ENCODE data around the gene PRSS2.
"Not testable (repeated sequence)": the region's sequence is repeated elsewhere in the genome, so short reads cannot be mapped to it uniquely, and the experiment has no call there.

The PRSS2 gene

DNA sequence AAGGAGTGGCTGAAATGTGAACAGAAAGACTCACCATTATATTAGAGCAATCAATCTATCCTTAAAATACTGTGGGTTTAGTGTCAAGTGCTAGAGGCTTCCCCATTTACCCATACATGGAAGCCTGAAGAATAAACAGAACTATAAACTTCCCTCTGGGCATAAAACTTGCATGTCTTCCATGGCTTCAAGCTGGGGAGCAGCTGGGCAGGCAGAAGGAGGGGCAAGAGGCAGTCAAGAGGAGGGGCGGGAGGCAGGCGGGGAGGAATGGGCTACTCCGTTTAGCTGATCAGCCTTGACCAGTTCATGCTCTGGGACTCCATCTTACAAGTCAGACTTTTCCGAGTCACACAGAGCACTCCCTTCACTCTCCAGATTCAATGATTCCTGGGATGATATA, 25.0 kb upstream of the PRSS2 start:
- H3K27me3 ChIP-seq (ENCODE audit: low read depth, low read length): peaks cover 23% of the 10 kb centered on the region
- no peaks in the 10 kb centered on the region for H3K9me3 ChIP-seq (ENCODE audit: insufficient read depth, low read length)
- H3K9ac ChIP-seq (ENCODE audit: low read length): no peak overlapping the region
- TF ChIP-seq, protein P1, sequence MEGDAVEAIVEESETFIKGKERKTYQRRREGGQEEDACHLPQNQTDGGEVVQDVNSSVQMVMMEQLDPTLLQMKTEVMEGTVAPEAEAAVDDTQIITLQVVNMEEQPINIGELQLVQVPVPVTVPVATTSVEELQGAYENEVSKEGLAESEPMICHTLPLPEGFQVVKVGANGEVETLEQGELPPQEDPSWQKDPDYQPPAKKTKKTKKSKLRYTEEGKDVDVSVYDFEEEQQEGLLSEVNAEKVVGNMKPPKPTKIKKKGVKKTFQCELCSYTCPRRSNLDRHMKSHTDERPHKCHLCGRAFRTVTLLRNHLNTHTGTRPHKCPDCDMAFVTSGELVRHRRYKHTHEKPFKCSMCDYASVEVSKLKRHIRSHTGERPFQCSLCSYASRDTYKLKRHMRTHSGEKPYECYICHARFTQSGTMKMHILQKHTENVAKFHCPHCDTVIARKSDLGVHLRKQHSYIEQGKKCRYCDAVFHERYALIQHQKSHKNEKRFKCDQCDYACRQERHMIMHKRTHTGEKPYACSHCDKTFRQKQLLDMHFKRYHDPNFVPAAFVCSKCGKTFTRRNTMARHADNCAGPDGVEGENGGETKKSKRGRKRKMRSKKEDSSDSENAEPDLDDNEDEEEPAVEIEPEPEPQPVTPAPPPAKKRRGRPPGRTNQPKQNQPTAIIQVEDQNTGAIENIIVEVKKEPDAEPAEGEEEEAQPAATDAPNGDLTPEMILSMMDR (IDR thresholded peaks at IDR 0.05; ENCODE audit: low read depth, low read length): no peak
- TF ChIP-seq EZH2phosphoT487 (IDR thresholded peaks at IDR 0.05; ENCODE audit: low read depth): no peak
- no peak overlapping the region for H3K4me3 ChIP-seq (ENCODE audit: low read length)
- no peak overlapping the region for H3K4me2 ChIP-seq (ENCODE audit: low read length)
- no peak overlapping the region for H2AFZ ChIP-seq (ENCODE audit: low read depth, low read length)
- no peaks in the 10 kb centered on the region for H3K4me1 ChIP-seq (ENCODE audit: low read length)
- no peak overlapping the region for H3K27ac ChIP-seq (ENCODE audit: low read length)
- no peaks in the 10 kb centered on the region for H3K79me2 ChIP-seq (ENCODE audit: low read length)
- no peaks in the 10 kb centered on the region for H4K20me1 ChIP-seq (ENCODE audit: insufficient read depth, low read length)
- no peaks in the 10 kb centered on the region for H3K36me3 ChIP-seq (replicated peaks; ENCODE audit: low read depth, low read length)

DNA sequence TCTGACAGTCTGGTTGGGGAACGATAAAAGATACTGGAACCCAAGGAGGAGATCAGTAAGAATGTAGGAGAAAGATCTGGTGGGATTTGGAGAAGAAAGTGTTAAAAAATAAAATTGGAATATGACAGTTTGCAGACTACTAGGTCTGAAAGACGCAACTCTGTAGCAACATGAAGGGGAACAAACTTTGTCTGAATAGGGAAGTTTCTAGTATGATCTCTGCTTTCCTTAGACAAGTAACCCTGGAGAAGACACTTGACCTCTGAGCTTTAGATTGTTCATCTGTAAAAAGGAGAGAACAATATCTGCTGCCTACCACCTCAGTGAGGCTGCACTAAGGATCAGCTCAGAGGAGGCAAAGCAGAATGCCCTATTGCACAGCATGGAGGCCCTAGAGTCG, 24.5 kb upstream of the PRSS2 start:
- no peak overlapping the region for H3K9ac ChIP-seq (ENCODE audit: low read length)
- peaks cover 19% of the 10 kb centered on the region for H3K27me3 ChIP-seq (ENCODE audit: low read depth, low read length)
- no peaks in the 10 kb centered on the region for H4K20me1 ChIP-seq (ENCODE audit: insufficient read depth, low read length)
- no peak overlapping the region for H2AFZ ChIP-seq (ENCODE audit: low read depth, low read length)
- no peak overlapping the region for H3K4me2 ChIP-seq (ENCODE audit: low read length)
- no peak overlapping the region for H3K4me3 ChIP-seq (ENCODE audit: low read length)
- H3K36me3 ChIP-seq (replicated peaks; ENCODE audit: low read depth, low read length): no peaks in the 10 kb centered on the region
- no peak overlapping the region for H3K27ac ChIP-seq (ENCODE audit: low read length)
- no peaks in the 10 kb centered on the region for H3K4me1 ChIP-seq (ENCODE audit: low read length)
- H3K9me3 ChIP-seq (ENCODE audit: insufficient read depth, low read length): no peaks in the 10 kb centered on the region
- no peaks in the 10 kb centered on the region for H3K79me2 ChIP-seq (ENCODE audit: low read length)
- TF ChIP-seq EZH2phosphoT487 (IDR thresholded peaks at IDR 0.05; ENCODE audit: low read depth): no peak
- TF ChIP-seq, protein P1 (IDR thresholded peaks at IDR 0.05; ENCODE audit: low read depth, low read length): no peak

DNA sequence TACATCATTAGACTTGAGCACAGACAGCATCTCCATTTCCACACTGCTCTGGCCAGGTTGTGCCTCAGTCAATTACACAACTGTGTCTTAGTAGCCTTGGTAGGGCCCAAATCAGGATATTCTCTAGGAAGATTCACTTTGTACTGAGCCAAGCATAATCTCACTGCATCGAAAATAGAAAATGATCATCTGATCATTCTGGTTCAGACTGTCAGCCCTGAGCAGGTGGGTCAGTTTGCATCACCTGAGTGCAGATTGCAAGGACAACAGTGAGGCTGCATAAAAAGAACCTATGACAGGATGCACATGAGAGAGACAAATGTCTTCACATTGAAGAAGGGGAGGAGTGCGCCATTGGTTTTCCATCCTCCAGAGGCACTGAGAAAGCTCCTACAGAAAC, 22.4 kb upstream of the PRSS2 start:
- not testable (repeated sequence) for H3K27ac ChIP-seq (ENCODE audit: low read length); H3K9me3 ChIP-seq (ENCODE audit: insufficient read depth, low read length); H3K9ac ChIP-seq (ENCODE audit: low read length); H3K36me3 ChIP-seq (replicated peaks; ENCODE audit: low read depth, low read length); H3K4me3 ChIP-seq (ENCODE audit: low read length); H3K4me2 ChIP-seq (ENCODE audit: low read length); H2AFZ ChIP-seq (ENCODE audit: low read depth, low read length); H4K20me1 ChIP-seq (ENCODE audit: insufficient read depth, low read length); H3K4me1 ChIP-seq (ENCODE audit: low read length); H3K79me2 ChIP-seq (ENCODE audit: low read length)
- peaks cover 26% of the 10 kb centered on the region for H3K27me3 ChIP-seq (ENCODE audit: low read depth, low read length)

DNA sequence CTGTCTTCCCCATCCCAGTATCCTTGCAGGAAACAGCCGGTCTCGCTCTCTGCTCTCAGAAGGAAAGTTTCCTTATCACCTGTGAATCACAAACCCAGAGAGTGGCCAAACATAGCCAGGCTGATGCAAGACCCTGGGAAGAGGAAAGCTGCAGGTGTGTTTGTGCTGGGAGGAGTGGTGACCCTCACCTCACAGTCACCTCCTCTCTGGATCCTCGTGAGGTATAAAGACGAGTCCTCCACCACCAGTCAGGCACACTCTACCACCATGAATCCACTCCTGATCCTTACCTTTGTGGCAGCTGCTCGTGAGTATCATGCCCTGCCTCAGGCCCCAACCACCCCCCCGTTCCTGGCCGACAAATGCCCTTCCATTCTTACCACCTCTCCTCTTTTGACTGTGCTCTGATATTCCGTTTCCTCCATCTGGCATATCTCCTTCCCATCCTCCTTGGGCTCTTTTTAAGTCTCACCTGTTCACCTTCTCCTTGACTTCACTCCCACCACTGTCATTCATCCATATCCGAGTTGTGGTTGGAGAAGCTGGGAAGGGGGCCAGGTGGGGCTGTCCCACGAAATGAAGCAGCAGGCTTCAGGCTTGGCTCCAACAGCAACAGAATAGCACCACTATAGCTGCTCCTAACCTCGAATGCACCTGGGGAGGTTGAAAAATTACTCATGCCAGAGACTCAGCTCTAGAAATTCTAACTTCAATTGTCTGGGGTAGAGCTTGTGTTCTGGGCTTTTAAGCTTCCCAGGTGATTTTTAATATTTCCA, 21.4 kb upstream of the PRSS2 start, which contains the start of gene PRSS1:
Gene PRSS1 (plus strand): TSS at position 255 of the 776 bp plus-strand sequence. CDS start 13 bp downstream, at position 268.
- Histone ChIP-seq H3K4me2 (ENCODE audit: low read length) (no peak within 1 kb of the TSS), H3K4me1 (ENCODE audit: low read length) (no peaks in the 10 kb centered on the region), H3K36me3 (replicated peaks; ENCODE audit: low read depth, low read length) (no peaks in the 10 kb centered on the region), H3K4me3 (ENCODE audit: low read length) (no peak within 1 kb of the TSS), H3K79me2 (ENCODE audit: low read length) (no peaks in the 10 kb centered on the region), H2AFZ (ENCODE audit: low read depth, low read length) (no peak within 1 kb of the TSS), H3K9me3 (ENCODE audit: insufficient read depth, low read length) (no peaks in the 10 kb centered on the region), H4K20me1 (ENCODE audit: insufficient read depth, low read length) (no peaks in the 10 kb centered on the region), H3K27ac (ENCODE audit: low read length) (no peak within 1 kb of the TSS), H3K9ac (ENCODE audit: low read length) (no peak within 1 kb of the TSS), H3K27me3 (ENCODE audit: low read depth, low read length) (peaks cover 26% of the 10 kb centered on the region)
- TF ChIP-seq, protein P1 (IDR thresholded peaks at IDR 0.05; ENCODE audit: low read depth, low read length): no peak
- no peak for TF ChIP-seq EZH2phosphoT487 (IDR thresholded peaks at IDR 0.05; ENCODE audit: low read depth)

All from OCI-LY3 (cell line).